H9 (cell line): ENCODE data around the gene NEDD4. TPM values are rescaled to one million over a fixed set of nuclear protein-coding genes. Genes with fewer than 3 reads are reported as not detected.
A peak's percentile ranks its signal among the peaks of the same experiment; 100 is the strongest.

Source experiments
- DNase-seq: peaks from one replicate; pipeline ENCODE4 v3.0.0-alpha.2; 2017
- H2AFZ ChIP-seq: one replicate; pipeline ENCODE4 v1.6.1; 2013; ENCODE audit warnings: mild to moderate bottlenecking, low read length, control low read depth, moderate library complexity
- H2AK5ac ChIP-seq: 2 replicates; pipeline ENCODE4 v1.6.1; 2013; ENCODE audit warnings: low read length, control low read depth, mixed read lengths; ENCODE audit not compliant: insufficient read length
- H2BK120ac ChIP-seq: one replicate; pipeline ENCODE4 v1.6.1; 2013; ENCODE audit warnings: low read depth, mild to moderate bottlenecking, low read length, control low read depth, inconsistent platforms; ENCODE audit not compliant: poor library complexity, severe bottlenecking
- H2BK12ac ChIP-seq: 2 replicates; pipeline ENCODE4 v1.6.1; 2013; ENCODE audit warnings: low read length, control low read depth, mixed read lengths, low read depth; ENCODE audit not compliant: insufficient read length
- H2BK15ac ChIP-seq: 2 replicates; pipeline ENCODE4 v1.6.1; 2013; ENCODE audit warnings: low read depth, low read length, control low read depth
- H2BK20ac ChIP-seq: one replicate; pipeline ENCODE4 v1.6.1; 2013; ENCODE audit warnings: low read depth, mild to moderate bottlenecking, low read length, control low read depth, inconsistent platforms; ENCODE audit not compliant: poor library complexity, severe bottlenecking
- H2BK5ac ChIP-seq: 2 replicates; pipeline ENCODE4 v1.6.1; 2013; ENCODE audit warnings: low read length, control low read depth, mixed read lengths; ENCODE audit not compliant: insufficient read length
- H3K14ac ChIP-seq: 2 replicates; pipeline ENCODE4 v1.6.1; 2013; ENCODE audit warnings: low read length, control low read depth; ENCODE audit not compliant: insufficient read depth
- H3K18ac ChIP-seq: 2 replicates; pipeline ENCODE4 v1.6.1; 2013; ENCODE audit warnings: low read depth, mild to moderate bottlenecking, mixed read lengths, low read length, control low read depth; ENCODE audit not compliant: insufficient read length
- H3K23ac ChIP-seq: 2 replicates; pipeline ENCODE4 v1.6.1; 2013; ENCODE audit warnings: low read length, control low read depth, mixed read lengths, low read depth; ENCODE audit not compliant: insufficient read length
- H3K23me2 ChIP-seq: 2 replicates; pipeline ENCODE4 v1.6.1; 2013; ENCODE audit warnings: low read depth, mild to moderate bottlenecking, mixed read lengths, low read length, control low read depth; ENCODE audit not compliant: insufficient read length, poor library complexity, severe bottlenecking
- H3K27ac ChIP-seq: 2 replicates; pipeline ENCODE4 v1.5.1; 2013; ENCODE audit warnings: low read length, control low read depth, mixed read lengths, low read depth; ENCODE audit not compliant: insufficient read length
- H3K27me3 ChIP-seq: 2 replicates; pipeline ENCODE4 v1.6.1; 2013; ENCODE audit warnings: low read length, control low read depth, inconsistent platforms; ENCODE audit not compliant: insufficient read depth
- H3K4ac ChIP-seq: 2 replicates; pipeline ENCODE4 v1.6.1; 2013; ENCODE audit warnings: low read depth, mild to moderate bottlenecking, control low read depth, inconsistent platforms, low read length, moderate library complexity
- H3K4me1 ChIP-seq: 2 replicates; pipeline ENCODE4 v1.6.1; 2013; ENCODE audit warnings: low read length, control low read depth, inconsistent platforms; ENCODE audit not compliant: insufficient read depth
- H3K4me2 ChIP-seq: 2 replicates; pipeline ENCODE4 v1.6.1; 2013; ENCODE audit warnings: low read length, control low read depth, mixed read lengths; ENCODE audit not compliant: insufficient read length, insufficient read depth
- H3K56ac ChIP-seq: 2 replicates; pipeline ENCODE4 v1.6.1; 2013; ENCODE audit warnings: low read depth, mild to moderate bottlenecking, mixed read lengths, low read length, control low read depth; ENCODE audit not compliant: insufficient read length
- H3K79me1 ChIP-seq: 2 replicates; pipeline ENCODE4 v1.6.1; 2013; ENCODE audit warnings: low read depth, mild to moderate bottlenecking, moderate library complexity, low read length, control low read depth, inconsistent platforms; ENCODE audit not compliant: insufficient read depth, poor library complexity, severe bottlenecking
- H3K79me2 ChIP-seq: 2 replicates; pipeline ENCODE4 v1.6.1; 2013; ENCODE audit warnings: low read length, control low read depth, inconsistent platforms; ENCODE audit not compliant: insufficient read depth
- H3K9ac ChIP-seq: 2 replicates; pipeline ENCODE4 v1.6.1; 2013; ENCODE audit warnings: low read length, control low read depth, mixed read lengths; ENCODE audit not compliant: insufficient read length; ENCODE audit errors: extremely low read depth
- H3K9me3 ChIP-seq: one replicate; pipeline ENCODE4 v1.6.1; 2013; ENCODE audit warnings: low read depth, low read length, inconsistent platforms; ENCODE audit not compliant: control insufficient read depth
- H3T11ph ChIP-seq: one replicate; pipeline ENCODE4 v1.6.1; 2013; ENCODE audit warnings: mild to moderate bottlenecking, low read length, control low read depth, inconsistent platforms
- H4K20me1 ChIP-seq: one replicate; pipeline ENCODE4 v1.6.1; 2013; ENCODE audit not compliant: control insufficient read depth, insufficient read length, insufficient read depth
- H4K5ac ChIP-seq: 2 replicates; pipeline ENCODE4 v1.6.1; 2013; ENCODE audit warnings: low read depth, mild to moderate bottlenecking, mixed read lengths, low read length, control low read depth; ENCODE audit not compliant: insufficient read length
- H4K8ac ChIP-seq: replicated peaks from 2 replicates; pipeline ENCODE4 v1.6.1; 2013; ENCODE audit warnings: low read length, control low read depth, mixed read lengths, low read depth; ENCODE audit not compliant: insufficient read length
- H4K91ac ChIP-seq: 2 replicates; pipeline ENCODE4 v1.6.1; 2013; ENCODE audit warnings: low read depth, mild to moderate bottlenecking, moderate library complexity, mixed read lengths, low read length, control low read depth; ENCODE audit not compliant: insufficient read length
- H3K27ac Mint-ChIP-seq, 3 experiments: 2 replicates in 2 of 3; 3 replicates in 1 of 3; pipeline ENCODE4 v1.8.0; 2020 to 2021; ENCODE audit warnings: mixed read lengths in 3 of 3, mild to moderate bottlenecking in 1 of 3, moderate library complexity in 1 of 3
- H3K27me3 Mint-ChIP-seq: 2 replicates; pipeline ENCODE4 v1.8.0; 2021; ENCODE audit warnings: low read depth, mild to moderate bottlenecking, moderate library complexity, mixed read lengths
- H3K36me3 Mint-ChIP-seq, 3 experiments: 2 replicates in 2 of 3; 3 replicates in 1 of 3; pipeline ENCODE4 v1.8.0; 2020 to 2021; ENCODE audit warnings: low read depth in 3 of 3, mixed read lengths in 3 of 3; ENCODE audit not compliant: insufficient read depth in 1 of 3
- H3K4me1 Mint-ChIP-seq, 2 experiments: 2 replicates each; pipeline ENCODE4 v1.8.0; 2020; ENCODE audit warnings: mixed read lengths in 2 of 2
- H3K4me3 Mint-ChIP-seq, 2 experiments: 2 replicates in 1 of 2; 3 replicates in 1 of 2; pipeline ENCODE4 v1.8.0; 2020 to 2021; ENCODE audit warnings: mild to moderate bottlenecking in 2 of 2, mixed read lengths in 2 of 2, moderate library complexity in 1 of 2
- H3K9me3 Mint-ChIP-seq, 2 experiments: 2 replicates in 1 of 2; 3 replicates in 1 of 2; pipeline ENCODE4 v1.8.0; 2020; ENCODE audit warnings: mild to moderate bottlenecking in 2 of 2, mixed read lengths in 2 of 2, moderate library complexity in 1 of 2
- CTCF ChIP-seq: fragments of 200-600 bp; sonication (generic); conservative IDR thresholded peaks from 3 replicates; pipeline ENCODE4 v1.8.0; 2021; ENCODE audit warnings: antibody characterized with exemption, mild to moderate bottlenecking
- WGBS: extraction: QIAGEN DNeasy Blood & Tissue Kit; methylation state at CpG from one replicate; pipeline ENCODE4 v1.1.7; 2013; ENCODE audit warnings: missing lambda C conversion rate, low lambda C conversion rate, mixed read lengths; ENCODE audit not compliant: insufficient read length; ENCODE audit errors: extremely low coverage; 5-methylcytosine and 5-hydroxymethylcytosine counted together
- total RNA-seq: library from RNA; stranded (reverse); gene quantifications from 2 replicates; pipeline ENCODE4 v1.2.1, GENCODE V29; 2021

The NEDD4 gene
- total RNA-seq, 1 experiment from 2014 or later, result 9.6 TPM

GRCh38 chr15:55960946-55961345 is 32.5 kb downstream of the NEDD4 start:
- Histone ChIP-seq H3K23ac (no peak overlapping the region), H3K79me2 (no peaks in the 10 kb centered on the region), H3K14ac (no peak overlapping the region), H3K23me2 (no peaks in the 10 kb centered on the region), H3K18ac (no peak overlapping the region), H3K56ac (no peak overlapping the region), H3K4me2 (no peak overlapping the region), H2AFZ (no peak overlapping the region), H4K91ac (no peak overlapping the region), H2BK5ac (no peak overlapping the region), H2AK5ac (no peak overlapping the region), H3K9ac (no peak overlapping the region), H3K4ac (no peak overlapping the region), H3K9me3 (no peaks in the 10 kb centered on the region), H4K5ac (no peak overlapping the region), H3K27me3 (no peaks in the 10 kb centered on the region), H4K8ac (no peak overlapping the region), H3K27ac (no peak overlapping the region), H2BK15ac (no peak overlapping the region), H3K79me1 (no peaks in the 10 kb centered on the region), H2BK20ac (no peak overlapping the region), H4K20me1 (no peaks in the 10 kb centered on the region), H3T11ph (no peak overlapping the region), H2BK120ac (no peak overlapping the region), H3K4me1 (no peaks in the 10 kb centered on the region), H2BK12ac (no peak overlapping the region)
- H3K27ac Mint-ChIP-seq, result peak overlapping the region in 1 of 3 experiments; percentile 1; a peak in 1 of 7 replicates
- no peak for TF ChIP-seq CTCF
- peaks cover 0 to 4% of the 10 kb centered on the region in 2 experiments; a peak in 2 of 4 replicates for H3K4me1 Mint-ChIP-seq
- peaks cover 5% of the 10 kb centered on the region in 2 experiments; a peak in 3 of 5 replicates for H3K9me3 Mint-ChIP-seq
- H3K27me3 Mint-ChIP-seq, result no peaks in the 10 kb centered on the region
- H3K4me3 Mint-ChIP-seq, result no peak overlapping the region
- H3K36me3 Mint-ChIP-seq, result peaks cover 0 to 9% (median 6%) of the 10 kb centered on the region in 3 experiments; a peak in 3 of 7 replicates
- WGBS, result no CpG with 5 or more reads among the region's 2 CpGs
- DNase-seq, result no peak
